Rectal smooth muscle tissue (tissue), 1 donor: ENCODE data around the gene ALDH1L1.

Experiments used
- H3K27ac ChIP-seq: one replicate; pipeline ENCODE4 v1.7.0; 2013; ENCODE audit warnings: low read depth, low read length, inconsistent platforms
- H3K27me3 ChIP-seq: one replicate; pipeline ENCODE4 v1.7.0; 2013; ENCODE audit warnings: low read length; ENCODE audit not compliant: control insufficient read depth, insufficient read depth
- H3K36me3 ChIP-seq: one replicate; pipeline ENCODE4 v1.7.0; 2013; ENCODE audit warnings: low read length; ENCODE audit not compliant: control insufficient read depth, insufficient read depth
- H3K4me1 ChIP-seq: one replicate; pipeline ENCODE4 v1.7.0; 2013; ENCODE audit warnings: low read length; ENCODE audit not compliant: control insufficient read depth, insufficient read depth
- H3K4me3 ChIP-seq: one replicate; pipeline ENCODE4 v1.7.0; 2013; ENCODE audit warnings: low read length
- H3K9ac ChIP-seq: one replicate; pipeline ENCODE4 v1.7.0; 2013; ENCODE audit warnings: low read length

The ALDH1L1 gene

DNA sequence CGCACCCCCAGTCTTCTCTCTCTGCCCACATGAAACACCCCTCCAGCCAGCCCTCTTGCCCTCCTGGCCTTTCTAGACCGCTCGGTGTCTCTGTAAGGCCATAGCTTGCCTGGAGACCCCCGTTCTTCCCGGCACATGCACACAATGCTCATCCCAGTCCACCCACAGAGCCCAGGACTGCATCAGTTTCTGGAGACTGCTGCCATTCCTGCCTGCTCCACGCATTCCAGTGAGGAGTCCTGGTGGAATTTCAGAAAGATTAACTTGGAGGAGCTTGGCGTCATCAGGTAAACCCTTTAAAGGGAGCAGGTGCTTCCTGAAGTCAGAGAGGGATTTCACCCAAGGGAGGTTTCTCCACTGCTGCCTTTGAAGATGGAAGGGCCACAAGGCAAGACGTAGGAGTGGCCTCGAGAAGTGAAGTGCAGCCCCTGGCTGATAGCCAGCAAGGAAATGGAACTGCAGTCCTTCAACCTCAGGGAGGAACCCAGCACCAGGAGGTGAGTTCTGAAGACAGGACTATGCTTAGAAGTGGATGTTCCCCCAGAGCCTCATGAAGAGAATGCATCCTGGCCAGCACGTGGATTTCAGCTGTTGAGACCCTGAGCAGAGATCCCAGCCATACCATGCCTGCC lies 115.6 kb downstream of the ALDH1L1 start:
- no peak overlapping the region for H3K9ac ChIP-seq
- no peak overlapping the region for H3K4me3 ChIP-seq
- no peak overlapping the region for H3K27ac ChIP-seq
- H3K27me3 ChIP-seq: no peaks in the 10 kb centered on the region
- no peaks in the 10 kb centered on the region for H3K4me1 ChIP-seq
- H3K36me3 ChIP-seq: no peaks in the 10 kb centered on the region

DNA sequence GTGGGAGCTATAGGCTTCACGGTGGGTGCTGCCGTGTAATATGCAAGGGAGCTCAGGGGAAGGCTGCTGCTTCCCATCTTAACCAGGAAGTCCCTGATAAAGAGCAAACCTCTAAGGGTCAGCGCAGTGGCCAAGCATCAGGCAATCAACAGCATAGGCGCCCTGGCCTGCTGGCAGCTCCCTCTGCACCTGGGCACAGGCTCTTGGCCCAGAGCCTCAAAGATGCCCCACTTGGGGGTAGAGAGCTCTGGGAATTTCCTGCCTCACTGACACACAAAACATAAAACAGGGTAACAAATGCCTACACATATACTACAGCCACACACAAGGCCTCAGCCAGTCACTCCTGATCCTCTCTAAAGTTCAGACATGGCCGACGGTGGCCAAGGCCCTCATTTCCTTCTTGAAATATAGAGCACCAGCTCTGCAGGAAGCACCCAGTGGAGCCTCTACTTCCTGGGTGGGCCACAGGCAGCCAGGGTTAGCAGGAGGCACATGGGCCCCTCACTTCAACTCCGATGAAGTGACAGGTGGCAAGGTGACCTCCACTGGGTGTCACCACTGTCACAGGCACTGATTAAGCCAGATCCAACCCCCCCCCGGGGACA lies 116.9 kb downstream of the ALDH1L1 start:
- Histone ChIP-seq H3K27ac (no peak overlapping the region), H3K4me1 (no peaks in the 10 kb centered on the region), H3K9ac (no peak overlapping the region), H3K27me3 (no peaks in the 10 kb centered on the region), H3K36me3 (no peaks in the 10 kb centered on the region), H3K4me3 (no peak overlapping the region)

DNA sequence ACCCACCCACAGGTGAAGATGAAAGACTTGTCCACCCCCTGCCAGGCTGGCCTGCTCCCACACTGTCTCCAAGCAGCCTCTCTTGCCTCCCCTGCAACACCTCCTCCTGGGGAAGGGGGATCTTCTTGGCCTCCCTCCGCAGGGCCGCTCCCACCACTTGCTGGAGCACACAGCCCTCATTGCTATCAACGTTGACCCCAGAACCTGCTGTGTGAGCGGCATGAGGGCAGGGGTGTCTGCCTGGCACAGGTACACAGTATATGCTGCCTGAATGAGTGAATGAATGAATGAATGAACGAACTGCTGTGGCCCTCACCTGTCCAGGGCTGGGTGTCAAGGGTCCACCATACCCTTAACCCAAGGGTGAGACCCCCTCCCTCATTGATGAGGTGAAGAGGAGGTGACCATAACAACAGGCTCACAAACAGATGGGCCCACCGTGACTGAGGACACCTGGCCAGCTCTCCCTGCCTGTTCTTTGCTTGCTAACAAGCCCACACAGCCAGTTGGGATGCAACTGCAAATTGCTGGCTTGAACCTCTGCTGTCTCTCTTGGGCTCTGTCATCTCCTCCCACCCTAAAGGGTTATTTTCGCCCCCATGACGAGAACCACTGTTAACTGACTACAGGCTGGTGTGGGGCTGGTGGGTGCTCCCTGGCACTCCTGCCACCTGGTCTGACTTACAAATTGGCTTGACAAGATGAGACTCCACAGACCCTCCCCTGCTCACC lies 118.9 kb downstream of the ALDH1L1 start:
- Histone ChIP-seq H3K9ac (no peak overlapping the region), H3K27me3 (no peaks in the 10 kb centered on the region), H3K27ac (no peak overlapping the region), H3K4me1 (no peaks in the 10 kb centered on the region), H3K36me3 (no peaks in the 10 kb centered on the region), H3K4me3 (no peak overlapping the region)

DNA sequence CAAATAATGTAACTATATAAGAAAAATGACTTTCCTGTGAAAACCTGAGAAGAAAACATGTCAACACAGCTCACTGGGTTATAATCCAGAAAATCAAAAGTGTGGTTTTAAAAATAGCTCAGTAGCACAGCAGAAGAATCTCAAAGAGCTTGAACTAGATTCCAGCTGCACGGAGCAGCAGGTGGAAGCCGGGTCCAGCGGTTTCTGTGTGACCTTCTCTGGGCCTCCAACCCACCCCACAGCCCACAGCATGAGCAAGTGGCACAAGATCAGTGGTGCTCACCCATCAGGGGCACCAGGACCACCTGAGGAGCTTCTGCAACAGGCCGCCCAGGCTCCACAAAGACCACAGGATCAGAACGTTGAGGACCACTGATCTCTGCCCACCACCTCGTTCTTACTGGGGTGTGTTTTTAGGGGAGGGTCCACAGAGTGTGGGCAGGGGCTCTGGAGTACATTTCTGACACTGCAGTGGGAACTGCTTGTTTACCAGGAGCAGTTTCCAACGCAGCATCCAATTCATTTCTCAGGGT lies 119.7 kb downstream of the ALDH1L1 start:
- Histone ChIP-seq H3K27me3 (no peaks in the 10 kb centered on the region), H3K27ac (no peak overlapping the region), H3K4me3 (no peak overlapping the region), H3K9ac (no peak overlapping the region), H3K36me3 (no peaks in the 10 kb centered on the region), H3K4me1 (no peaks in the 10 kb centered on the region)

DNA sequence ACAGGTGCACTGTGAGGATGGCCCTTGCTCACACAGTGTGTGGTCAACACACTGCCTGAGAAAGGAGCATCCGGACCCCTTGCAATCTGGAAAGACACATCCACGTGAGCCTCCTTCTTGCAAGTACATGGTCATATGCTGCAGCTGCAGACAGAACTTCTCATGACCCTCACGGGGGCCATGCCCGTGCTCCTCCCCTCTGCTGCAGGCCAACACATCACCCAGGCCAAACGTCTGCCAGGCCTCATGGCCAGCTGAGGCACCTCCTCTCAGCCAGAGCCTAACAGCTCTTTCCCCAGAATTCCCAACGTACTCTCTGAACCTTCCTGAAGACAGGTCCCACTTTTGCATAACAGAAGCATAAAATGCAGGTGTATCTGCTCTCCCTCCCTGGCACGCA lies 121.7 kb downstream of the ALDH1L1 start:
- H3K4me3 ChIP-seq: no peak overlapping the region
- no peaks in the 10 kb centered on the region for H3K27me3 ChIP-seq
- H3K27ac ChIP-seq: no peak overlapping the region
- no peaks in the 10 kb centered on the region for H3K36me3 ChIP-seq
- no peak overlapping the region for H3K9ac ChIP-seq
- no peaks in the 10 kb centered on the region for H3K4me1 ChIP-seq

DNA sequence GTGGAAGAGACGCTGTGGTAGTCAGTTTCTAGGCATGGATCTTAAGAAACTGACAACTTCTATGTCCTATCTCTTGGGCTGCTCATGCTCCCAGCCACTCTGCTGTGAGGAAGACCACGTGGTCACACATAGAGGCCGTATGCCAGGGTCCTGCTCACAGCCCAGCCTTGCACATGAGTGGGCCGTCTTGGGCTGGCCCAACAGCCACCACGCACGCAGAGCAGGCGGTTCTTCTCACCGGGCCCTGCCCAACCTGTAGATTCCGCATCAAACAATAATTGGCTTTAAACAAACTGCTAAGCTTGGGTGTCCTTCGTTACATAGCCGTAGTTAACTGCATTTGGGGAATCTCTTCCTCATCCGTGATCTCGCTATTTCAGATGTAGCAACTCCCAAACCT lies 122.5 kb downstream of the ALDH1L1 start:
- H3K9ac ChIP-seq: no peak overlapping the region
- no peaks in the 10 kb centered on the region for H3K36me3 ChIP-seq
- H3K4me1 ChIP-seq: no peaks in the 10 kb centered on the region
- no peak overlapping the region for H3K27ac ChIP-seq
- H3K4me3 ChIP-seq: no peak overlapping the region
- H3K27me3 ChIP-seq: no peaks in the 10 kb centered on the region

DNA sequence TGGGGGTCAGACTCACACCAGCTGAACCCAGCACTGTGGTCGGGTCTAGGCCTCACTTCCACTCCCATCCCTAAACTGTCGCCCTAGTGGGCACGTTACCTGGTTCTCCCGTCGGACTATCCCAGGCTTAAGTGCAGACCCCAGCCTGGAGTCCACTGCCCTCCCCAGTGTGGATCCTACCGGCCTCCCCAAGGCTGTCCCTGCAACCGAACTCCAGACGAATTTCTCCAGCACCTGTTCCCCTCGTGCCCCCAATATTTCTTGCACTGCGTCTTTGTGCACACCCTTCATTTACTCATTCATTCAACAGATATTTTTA lies 122.9 kb downstream of the ALDH1L1 start:
- no peak overlapping the region for H3K27ac ChIP-seq
- H3K4me1 ChIP-seq: no peaks in the 10 kb centered on the region

DNA sequence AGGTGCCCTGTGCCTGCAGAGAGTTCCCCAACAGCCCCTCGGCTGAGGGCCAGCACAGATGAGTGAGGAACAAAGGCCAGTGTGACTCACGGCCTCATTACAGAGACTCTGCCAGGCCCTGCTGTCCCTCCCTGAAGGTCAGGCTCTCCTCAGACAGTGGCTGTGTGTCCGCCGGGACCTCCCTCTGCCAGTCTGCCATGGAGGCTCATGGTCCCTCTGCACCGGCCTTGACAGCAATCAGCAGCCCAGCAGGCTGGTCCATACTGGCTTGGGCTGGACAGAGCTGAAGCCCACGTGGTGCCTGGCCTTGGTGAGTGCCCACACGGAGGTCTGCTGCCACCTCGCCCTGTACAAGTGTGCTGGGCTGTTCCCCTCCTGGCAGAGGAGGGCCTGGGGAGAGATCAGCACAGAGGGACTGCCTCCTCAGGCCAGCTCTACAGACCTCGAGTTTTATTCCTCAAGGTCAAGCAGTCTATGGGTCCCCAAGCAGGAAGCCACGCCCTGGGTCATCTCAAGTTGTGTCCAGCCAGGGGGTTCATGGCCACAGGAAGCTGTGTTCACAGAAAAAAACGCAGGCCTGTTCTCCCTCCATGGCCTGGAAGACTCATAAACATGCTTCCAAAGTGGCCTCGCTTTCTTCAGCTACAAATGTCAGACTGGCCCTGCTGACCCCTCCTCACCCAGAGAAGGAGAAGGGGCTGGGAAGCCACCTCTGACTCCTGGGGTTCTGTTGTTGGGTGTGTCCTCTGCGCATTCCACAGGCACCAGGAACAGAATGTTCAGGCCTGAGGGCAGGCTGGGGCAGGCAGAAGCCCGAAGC lies 123.5 kb downstream of the ALDH1L1 start:
- H3K9ac ChIP-seq: no peak overlapping the region
- no peak overlapping the region for H3K4me3 ChIP-seq
- H3K4me1 ChIP-seq: no peaks in the 10 kb centered on the region
- H3K27me3 ChIP-seq: no peaks in the 10 kb centered on the region
- no peak overlapping the region for H3K27ac ChIP-seq
- no peaks in the 10 kb centered on the region for H3K36me3 ChIP-seq

More for the DNA sequence above, 122.9 kb downstream of the ALDH1L1 start:
- Histone ChIP-seq H3K9ac (no peak overlapping the region), H3K4me3 (no peak overlapping the region), H3K36me3 (no peaks in the 10 kb centered on the region), H3K27me3 (no peaks in the 10 kb centered on the region)

DNA sequence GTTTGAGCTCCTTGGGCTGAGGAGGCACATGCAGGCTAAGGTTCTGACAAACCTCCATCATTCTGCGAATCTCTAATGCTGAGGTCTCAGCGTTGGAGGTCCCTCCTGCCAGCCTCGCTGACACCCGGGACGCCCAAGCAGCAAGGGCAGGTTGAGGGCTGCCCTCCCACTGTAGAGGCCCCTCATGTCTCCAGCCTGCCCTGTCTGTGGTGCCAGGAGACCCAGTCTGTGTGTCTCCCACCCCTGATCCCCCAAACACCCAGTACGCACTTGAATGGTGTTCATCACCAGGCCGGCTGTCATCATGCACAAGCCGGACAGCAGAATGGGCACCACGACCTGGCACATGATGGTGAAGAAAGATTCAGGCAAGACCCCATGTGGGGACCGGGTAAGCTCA lies 124.3 kb downstream of the ALDH1L1 start:
- H3K36me3 ChIP-seq: no peaks in the 10 kb centered on the region
- H3K9ac ChIP-seq: no peak overlapping the region

DNA sequence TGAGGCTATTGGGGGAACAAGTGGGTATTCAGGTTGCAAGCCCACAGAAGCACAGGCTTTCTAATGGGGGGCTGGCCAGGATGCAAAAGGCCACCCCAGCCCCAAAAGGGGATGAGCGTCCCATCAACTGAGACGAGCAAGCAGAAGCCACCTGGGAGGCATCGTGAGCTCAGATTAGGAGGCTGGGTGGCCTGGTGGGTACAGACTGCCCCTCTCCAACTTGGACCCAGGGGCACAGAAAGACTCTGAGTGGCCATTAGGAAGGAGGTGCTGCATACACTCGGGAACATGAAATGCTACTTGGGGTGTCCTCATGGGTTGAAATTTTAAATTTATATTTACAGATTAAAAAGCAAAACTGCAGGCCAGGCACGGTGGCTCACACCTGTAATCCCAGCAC lies 125.5 kb downstream of the ALDH1L1 start:
- no peaks in the 10 kb centered on the region for H3K27me3 ChIP-seq
- no peaks in the 10 kb centered on the region for H3K36me3 ChIP-seq
- H3K4me1 ChIP-seq: no peaks in the 10 kb centered on the region
- H3K9ac ChIP-seq: no peak overlapping the region
- no peak overlapping the region for H3K4me3 ChIP-seq
- H3K27ac ChIP-seq: no peak overlapping the region

More for the DNA sequence above, 124.3 kb downstream of the ALDH1L1 start:
- no peaks in the 10 kb centered on the region for H3K27me3 ChIP-seq
- no peaks in the 10 kb centered on the region for H3K4me1 ChIP-seq
- H3K27ac ChIP-seq: no peak overlapping the region
- H3K4me3 ChIP-seq: no peak overlapping the region

DNA sequence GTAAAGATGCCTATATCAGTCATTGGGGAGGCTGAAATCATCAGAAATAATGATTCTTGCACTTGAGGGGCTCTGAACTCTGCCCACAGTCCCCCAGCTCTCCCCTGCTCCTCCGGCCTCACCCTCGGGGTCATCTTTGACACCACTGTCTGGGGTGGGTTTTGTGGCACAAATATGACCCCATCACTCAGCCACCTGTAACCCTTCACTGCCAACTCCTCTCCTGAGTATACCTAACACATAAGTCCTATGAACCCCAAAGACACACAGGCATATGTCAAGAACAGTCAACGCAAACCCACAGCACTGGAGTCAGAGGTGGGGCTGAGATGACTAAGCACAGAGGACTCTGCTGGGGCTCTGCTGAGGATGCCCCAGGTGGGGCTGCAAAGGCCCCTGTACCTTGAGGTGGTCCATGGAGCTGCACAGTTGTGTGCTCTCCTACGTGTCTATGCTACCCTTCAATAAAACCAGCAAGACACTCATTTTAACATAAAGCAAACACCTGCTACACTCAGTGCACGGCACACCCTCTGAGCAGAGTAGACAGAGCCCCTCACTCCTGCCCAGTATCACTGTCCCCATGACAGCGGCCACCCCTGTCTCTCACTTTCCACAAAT lies 126.3 kb downstream of the ALDH1L1 start:
- no peaks in the 10 kb centered on the region for H3K36me3 ChIP-seq
- H3K9ac ChIP-seq: no peak overlapping the region
- no peak overlapping the region for H3K4me3 ChIP-seq
- H3K27ac ChIP-seq: no peak overlapping the region
- no peaks in the 10 kb centered on the region for H3K27me3 ChIP-seq
- H3K4me1 ChIP-seq: no peaks in the 10 kb centered on the region
